WTC11 (cell line): Measurements from ENCODE around the gene MSI2. TPM values are rescaled to one million over a fixed set of nuclear protein-coding genes. Genes with fewer than 3 reads are reported as not detected.

Experiments
- ATAC-seq: fragments of 200-7000 bp; cut with Tn5 transposase; 2 replicates; pipeline ENCODE4 v1.10.0; 2021; ENCODE audit warnings: mild to moderate bottlenecking, moderate library complexity
- CTCF ChIA-PET: fragments of 300-600 bp; sonication (Branson Sonifier 250); formaldehyde crosslinking; loops from one replicate; lab custom pipeline; 2021; ENCODE audit warnings: antibody characterized with exemption; lab: Charles Lee
- POLR2A ChIA-PET: fragments of 350-600 bp; sonication (Branson Sonifier 250); formaldehyde crosslinking; loops from one replicate; lab custom pipeline; 2021; ENCODE audit warnings: antibody characterized with exemption; lab: Charles Lee
- DNase-seq: peaks from one replicate; pipeline ENCODE4 v3.0.0; 2021; ENCODE audit warnings: low spot score
- H3K27ac Mint-ChIP-seq: 2 replicates; pipeline ENCODE4 v1.8.0; 2021; ENCODE audit warnings: mixed read lengths
- H3K27me3 Mint-ChIP-seq: 2 replicates; pipeline ENCODE4 v1.8.0; 2021; ENCODE audit warnings: low read depth, mild to moderate bottlenecking, moderate library complexity, mixed read lengths
- H3K36me3 Mint-ChIP-seq: 2 replicates; pipeline ENCODE4 v1.8.0; 2021; ENCODE audit warnings: mixed read lengths
- H3K4me1 Mint-ChIP-seq: 2 replicates; pipeline ENCODE4 v1.8.0; 2022; ENCODE audit warnings: mixed read lengths
- H3K4me3 Mint-ChIP-seq: 2 replicates; pipeline ENCODE4 v1.8.0; 2021; ENCODE audit warnings: mild to moderate bottlenecking, moderate library complexity, mixed read lengths
- H3K9me3 Mint-ChIP-seq: 2 replicates; pipeline ENCODE4 v1.8.0; 2021; ENCODE audit warnings: mixed read lengths
- CBFB ChIP-seq: sonication (generic); formaldehyde crosslinking; IDR thresholded peaks from 2 replicates; pipeline ENCODE4 v1.8.1; 2022; ENCODE audit warnings: mild to moderate bottlenecking, low read depth, missing genetic modification reagents
- CTCF ChIP-seq: fragments of 200-600 bp; IDR thresholded peaks from 2 replicates; pipeline ENCODE4 v1.8.0; 2022; ENCODE audit warnings: antibody characterized with exemption
- EMX1 ChIP-seq: fragments of 250-450 bp; sonication (Bioruptor Pico); IDR thresholded peaks from 2 replicates; pipeline ENCODE4 v1.8.0; 2021; ENCODE audit warnings: mild to moderate bottlenecking
- ESRRA ChIP-seq: sonication (generic); formaldehyde crosslinking; IDR thresholded peaks from 2 replicates; pipeline ENCODE4 v1.8.1; 2022; ENCODE audit warnings: mild to moderate bottlenecking, missing genetic modification reagents, borderline replicate concordance
- FOXP4 ChIP-seq: sonication (generic); formaldehyde crosslinking; IDR thresholded peaks from 2 replicates; pipeline ENCODE4 v1.8.0; 2022; ENCODE audit warnings: mild to moderate bottlenecking, missing genetic modification reagents
- HMGA2 ChIP-seq: fragments of 250-450 bp; sonication (Bioruptor Pico); IDR thresholded peaks from 2 replicates; pipeline ENCODE4 v1.4.0; 2021; ENCODE audit warnings: mild to moderate bottlenecking, moderate library complexity
- MAX ChIP-seq: sonication (generic); formaldehyde crosslinking; IDR thresholded peaks from 2 replicates; pipeline ENCODE4 v1.8.0; 2022; ENCODE audit warnings: mild to moderate bottlenecking, missing genetic modification reagents
- MXD4 ChIP-seq: fragments of 250-450 bp; sonication (Bioruptor Pico); IDR thresholded peaks from 2 replicates; pipeline ENCODE4 v1.8.0; 2021; ENCODE audit warnings: mild to moderate bottlenecking, moderate library complexity, borderline replicate concordance
- MYBL2 ChIP-seq: sonication (generic); formaldehyde crosslinking; IDR thresholded peaks from 2 replicates; pipeline ENCODE4 v1.8.1; 2023; ENCODE audit warnings: mild to moderate bottlenecking, moderate library complexity, missing genetic modification reagents
- NFATC4 ChIP-seq: fragments of 250-450 bp; sonication (Bioruptor Pico); IDR thresholded peaks from 2 replicates; pipeline ENCODE4 v1.9.0; 2021; ENCODE audit warnings: mild to moderate bottlenecking
- RELA ChIP-seq: sonication (generic); formaldehyde crosslinking; IDR thresholded peaks from 2 replicates; pipeline ENCODE4 v1.8.1; 2022; ENCODE audit warnings: missing genetic modification reagents, mild to moderate bottlenecking, borderline replicate concordance
- RORB ChIP-seq: fragments of 250-450 bp; sonication (Bioruptor Pico); IDR thresholded peaks from 2 replicates; pipeline ENCODE4 v1.9.0; 2021; ENCODE audit warnings: mild to moderate bottlenecking
- TEAD4 ChIP-seq: sonication (generic); formaldehyde crosslinking; IDR thresholded peaks from 2 replicates; pipeline ENCODE4 v1.8.0; 2022; ENCODE audit warnings: mild to moderate bottlenecking, missing genetic modification reagents
- USF1 ChIP-seq: sonication (generic); formaldehyde crosslinking; IDR thresholded peaks from 2 replicates; pipeline ENCODE4 v1.8.0; 2022; ENCODE audit warnings: mild to moderate bottlenecking, missing genetic modification reagents
- ZNF219 ChIP-seq: sonication (generic); formaldehyde crosslinking; IDR thresholded peaks from 2 replicates; pipeline ENCODE4 v1.8.0; 2023; ENCODE audit warnings: missing genetic modification reagents, mild to moderate bottlenecking, borderline replicate concordance
- ZNF232 ChIP-seq: sonication (generic); formaldehyde crosslinking; IDR thresholded peaks from 2 replicates; pipeline ENCODE4 v1.8.0; 2022; ENCODE audit warnings: mild to moderate bottlenecking, missing genetic modification reagents
- ZNF423 ChIP-seq: fragments of 250-450 bp; sonication (Bioruptor Pico); IDR thresholded peaks from 2 replicates; pipeline ENCODE4 v2.1.2; 2022; ENCODE audit warnings: mild to moderate bottlenecking, moderate library complexity
- ZSCAN18 ChIP-seq: fragments of 250-450 bp; sonication (Bioruptor Pico); IDR thresholded peaks from 2 replicates; pipeline ENCODE4 v2.1.2; 2022; ENCODE audit warnings: mild to moderate bottlenecking, moderate library complexity
- total RNA-seq: library from RNA; stranded (reverse); gene quantifications from 3 replicates; pipeline ENCODE4 v1.2.3, GENCODE V29; 2021
- TF ChIP-seq, protein P1 (sequence below): fragments of 250-450 bp; sonication (Bioruptor Pico); IDR thresholded peaks from 2 replicates; pipeline ENCODE4 v1.9.0; 2021; ENCODE audit warnings: moderate library complexity, mild to moderate bottlenecking, inconsistent platforms, borderline replicate concordance

Gene MSI2
- total RNA-seq, 1 experiment from 2014 or later: 82.1 TPM

GRCh38 chr17:57650548-57650947 lies 394.2 kb downstream of the MSI2 start:
- H3K36me3 Mint-ChIP-seq: no peaks in the 10 kb centered on the region; the same call in 1 of the 2 replicates
- no peaks in the 10 kb centered on the region for H3K9me3 Mint-ChIP-seq
- H3K27me3 Mint-ChIP-seq: no peaks in the 10 kb centered on the region
- peak; percentile 56 for ATAC-seq
- H3K4me3 Mint-ChIP-seq: peak overlapping the region; percentile 35
- DNase-seq: no peak
- ChIA-PET POLR2A (interaction anchor here (0.5 kb wide), 1 partner anchor 28 kb away, joined by 3 read pairs; no protein-coding TSS in a partner anchor), CTCF (interaction anchor here (0.6 to 4.5 kb wide), 6 partner anchors 11 to 407 kb away, joined by 3 to 44 read pairs (median 4); no protein-coding TSS in a partner anchor)
- peak overlapping the region; percentile 50 for H3K27ac Mint-ChIP-seq
- H3K4me1 Mint-ChIP-seq: peaks cover 24% of the 10 kb centered on the region
- TF ChIP-seq MAX (CRISPR knock-in tag) (no peak), RELA (CRISPR knock-in tag) (no peak), MXD4 (CRISPR knock-in tag) (no peak), USF1 (CRISPR knock-in tag) (no peak), ZNF423 (CRISPR knock-in tag) (no peak), RORB (CRISPR knock-in tag) (no peak), MYBL2 (no peak), NFATC4 (CRISPR knock-in tag) (no peak), TEAD4 (no peak), FOXP4 (CRISPR knock-in tag) (no peak), ESRRA (CRISPR knock-in tag) (no peak), HMGA2 (CRISPR knock-in tag) (no peak), ZSCAN18 (CRISPR knock-in tag) (no peak), EMX1 (CRISPR knock-in tag) (no peak), ZNF232 (CRISPR knock-in tag) (no peak)
- TF ChIP-seq, protein P1, sequence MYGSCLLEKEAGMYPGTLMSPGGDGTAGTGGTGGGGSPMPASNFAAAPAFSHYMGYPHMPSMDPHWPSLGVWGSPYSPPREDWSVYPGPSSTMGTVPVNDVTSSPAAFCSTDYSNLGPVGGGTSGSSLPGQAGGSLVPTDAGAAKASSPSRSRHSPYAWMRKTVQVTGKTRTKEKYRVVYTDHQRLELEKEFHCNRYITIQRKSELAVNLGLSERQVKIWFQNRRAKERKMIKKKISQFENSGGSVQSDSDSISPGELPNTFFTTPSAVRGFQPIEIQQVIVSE (CRISPR knock-in tag): no peak

- ChIA-PET CTCF (interaction anchor here (1.0 to 4.5 kb wide), 3 partner anchors 10 to 408 kb away, joined by 3 to 44 read pairs (median 4); no protein-coding TSS in a partner anchor), POLR2A (interaction anchor here (1.2 kb wide), 1 partner anchor 20 kb away, joined by 3 read pairs; no protein-coding TSS in a partner anchor)
- ATAC-seq (no peak), DNase-seq (no peak)
- H3K4me3 Mint-ChIP-seq: no peak overlapping the region
- H3K9me3 Mint-ChIP-seq: no peaks in the 10 kb centered on the region
- no peaks in the 10 kb centered on the region for H3K36me3 Mint-ChIP-seq
- H3K27me3 Mint-ChIP-seq: no peaks in the 10 kb centered on the region
- TF ChIP-seq ZNF219: no peak
- TF ChIP-seq CTCF: no peak
- no peak for TF ChIP-seq CBFB (CRISPR knock-in tag)
- no peak overlapping the region for H3K27ac Mint-ChIP-seq
- peaks cover 24% of the 10 kb centered on the region for H3K4me1 Mint-ChIP-seq
Observed at GRCh38 chr17:57651451-57651850, 395.1 kb downstream of the MSI2 start.
